Vagina (tissue), 2 donors: ENCODE results near the gene MC2R.

Source experiments
- POLR2A ChIP-seq, 2 donors: fragments of 450-650 bp; IDR thresholded peaks; one replicate each; pipeline ENCODE4 v1.6.1; 2017; ENCODE audit warnings: antibody characterized with exemption in 2 of 2, mild to moderate bottlenecking in 2 of 2, moderate library complexity in 2 of 2
- POLR2AphosphoS5 ChIP-seq, 2 donors: sonication (generic); formaldehyde crosslinking; IDR thresholded peaks; one replicate each; pipeline ENCODE4 v1.9.0; 2017; ENCODE audit warnings: antibody characterized with exemption in 2 of 2, mild to moderate bottlenecking in 2 of 2, low read depth in 1 of 2; ENCODE audit not compliant: insufficient read depth in 1 of 2
- TF ChIP-seq, protein P1 (sequence below), 3 experiments: fragments of 450-650 bp in 2 of 3; fragments of 200-600 bp in 1 of 3; sonication (generic) in 1 of 3; IDR thresholded peaks; one replicate each; pipeline ENCODE4 v1.5.1; 2017 to 2019; ENCODE audit warnings: antibody characterized with exemption in 3 of 3, mild to moderate bottlenecking in 2 of 3, moderate library complexity in 2 of 3

DNA sequence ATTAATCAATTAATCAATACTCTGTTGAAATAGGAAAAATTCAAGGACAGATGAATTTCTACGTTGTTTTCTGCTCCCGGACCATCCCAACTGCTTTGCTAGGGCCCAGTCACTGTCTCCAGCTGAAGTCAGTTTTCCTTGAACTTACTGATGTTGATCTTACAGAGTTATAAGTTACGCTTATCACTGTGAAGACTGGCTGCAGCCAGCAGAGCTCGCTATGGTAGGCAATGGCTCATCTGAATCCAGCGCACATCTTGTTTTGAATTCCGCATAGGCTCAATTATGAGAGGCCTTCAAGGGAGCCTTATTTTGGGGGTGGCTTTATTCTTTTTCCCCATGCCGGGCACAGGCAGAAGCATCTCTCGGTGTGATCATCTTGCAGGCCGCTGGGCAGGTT, 2.7 kb downstream of the MC2R start:
- TF ChIP-seq, protein P1, sequence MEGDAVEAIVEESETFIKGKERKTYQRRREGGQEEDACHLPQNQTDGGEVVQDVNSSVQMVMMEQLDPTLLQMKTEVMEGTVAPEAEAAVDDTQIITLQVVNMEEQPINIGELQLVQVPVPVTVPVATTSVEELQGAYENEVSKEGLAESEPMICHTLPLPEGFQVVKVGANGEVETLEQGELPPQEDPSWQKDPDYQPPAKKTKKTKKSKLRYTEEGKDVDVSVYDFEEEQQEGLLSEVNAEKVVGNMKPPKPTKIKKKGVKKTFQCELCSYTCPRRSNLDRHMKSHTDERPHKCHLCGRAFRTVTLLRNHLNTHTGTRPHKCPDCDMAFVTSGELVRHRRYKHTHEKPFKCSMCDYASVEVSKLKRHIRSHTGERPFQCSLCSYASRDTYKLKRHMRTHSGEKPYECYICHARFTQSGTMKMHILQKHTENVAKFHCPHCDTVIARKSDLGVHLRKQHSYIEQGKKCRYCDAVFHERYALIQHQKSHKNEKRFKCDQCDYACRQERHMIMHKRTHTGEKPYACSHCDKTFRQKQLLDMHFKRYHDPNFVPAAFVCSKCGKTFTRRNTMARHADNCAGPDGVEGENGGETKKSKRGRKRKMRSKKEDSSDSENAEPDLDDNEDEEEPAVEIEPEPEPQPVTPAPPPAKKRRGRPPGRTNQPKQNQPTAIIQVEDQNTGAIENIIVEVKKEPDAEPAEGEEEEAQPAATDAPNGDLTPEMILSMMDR (IDR thresholded peaks at IDR 0.05), result no peak
- TF ChIP-seq POLR2A (IDR thresholded peaks at IDR 0.05) (no peak), POLR2AphosphoS5 (IDR thresholded peaks at IDR 0.05; ENCODE audit: insufficient read depth in 1 of 2, low read depth in 1 of 2) (no peak)
